ENCODE results near the gene SLC25A23. TPM values are rescaled to one million over a fixed set of nuclear protein-coding genes. Genes with fewer than 3 reads are reported as not detected.

Gene SLC25A23
- total RNA-seq, 1 donor from 2014 or later, result 41.8 TPM

DNA sequence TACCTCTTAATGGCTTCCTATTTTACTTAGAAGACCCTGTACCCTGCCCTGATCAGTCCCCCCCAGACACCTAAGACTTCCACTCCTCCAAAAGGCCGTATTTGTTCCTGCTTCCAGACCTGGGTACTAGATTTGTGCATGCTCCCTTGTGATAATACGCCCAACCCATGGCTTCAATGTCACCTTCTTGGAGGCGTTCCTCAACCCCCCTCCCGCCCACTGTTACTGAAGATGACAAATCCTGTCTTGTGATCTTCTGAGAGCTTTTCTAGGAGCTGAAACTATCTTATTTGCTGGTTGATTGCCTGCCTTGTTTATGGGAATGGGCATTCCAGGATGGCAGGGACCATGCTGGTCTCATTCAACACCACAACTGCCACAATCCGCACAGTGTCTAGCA lies 9.4 kb downstream of the SLC25A23 start:
- no peak overlapping the region for H3K27ac Mint-ChIP-seq (ENCODE audit: unreplicated experiment)
- no peaks in the 10 kb centered on the region for H3K4me1 Mint-ChIP-seq (ENCODE audit: low read depth, unreplicated experiment)
- H3K27me3 Mint-ChIP-seq (ENCODE audit: low read depth, unreplicated experiment), result no peaks in the 10 kb centered on the region
- H3K79me2 ChIP-seq (ENCODE audit: insufficient read depth, low read length), result no peaks in the 10 kb centered on the region
- H3K4me3 ChIP-seq (ENCODE audit: insufficient read depth, low read depth, low read length), result no peak overlapping the region
- peaks cover 10% of the 10 kb centered on the region for H3K9me3 Mint-ChIP-seq (ENCODE audit: unreplicated experiment)
- H3K4me1 ChIP-seq (ENCODE audit: insufficient read depth, low read length), result no peaks in the 10 kb centered on the region
- H2AFZ ChIP-seq (ENCODE audit: low read depth, low read length), result no peak overlapping the region
- H3K4me2 ChIP-seq (ENCODE audit: low read length), result no peak overlapping the region
- DNase-seq (ENCODE audit: low read depth), result no peak
- H3K4me3 Mint-ChIP-seq (ENCODE audit: unreplicated experiment), result no peak overlapping the region
- TF ChIP-seq CTCF (IDR thresholded peaks at IDR 0.05; ENCODE audit: insufficient read depth, low read depth, low read length) (no peak), EZH2 (IDR thresholded peaks at IDR 0.05; ENCODE audit: insufficient read depth, low read length) (no peak)
- H3K9ac ChIP-seq (ENCODE audit: low read length), result no peak overlapping the region
- H3K36me3 Mint-ChIP-seq (ENCODE audit: low read depth, unreplicated experiment), result peaks cover 28% of the 10 kb centered on the region
- H3K27me3 ChIP-seq (ENCODE audit: insufficient read depth, low read length), result no peaks in the 10 kb centered on the region
- H3K9me3 ChIP-seq (ENCODE audit: insufficient read depth, low read depth, low read length), result peaks cover 8% of the 10 kb centered on the region
- H4K20me1 ChIP-seq (ENCODE audit: insufficient read depth, low read length), result no peaks in the 10 kb centered on the region
- no peak for FAIRE-seq
- H3K36me3 ChIP-seq (ENCODE audit: insufficient read depth, low read length), result no peaks in the 10 kb centered on the region
- H3K27ac ChIP-seq (ENCODE audit: low read depth, low read length), result no peak overlapping the region

GRCh38 chr19:6448045-6448444 lies 11.5 kb downstream of the SLC25A23 start:
- no peak overlapping the region for H3K27ac Mint-ChIP-seq (ENCODE audit: unreplicated experiment)
- H3K9me3 ChIP-seq (ENCODE audit: insufficient read depth, low read depth, low read length), result no peaks in the 10 kb centered on the region
- no peak for DNase-seq (ENCODE audit: low read depth)
- peaks cover 5% of the 10 kb centered on the region for H3K9me3 Mint-ChIP-seq (ENCODE audit: unreplicated experiment)
- no peaks in the 10 kb centered on the region for H3K4me1 ChIP-seq (ENCODE audit: insufficient read depth, low read length)
- no peaks in the 10 kb centered on the region for H3K4me1 Mint-ChIP-seq (ENCODE audit: low read depth, unreplicated experiment)
- no peaks in the 10 kb centered on the region for H3K27me3 Mint-ChIP-seq (ENCODE audit: low read depth, unreplicated experiment)
- FAIRE-seq, result no peak
- H3K36me3 Mint-ChIP-seq (ENCODE audit: low read depth, unreplicated experiment), result peaks cover 12% of the 10 kb centered on the region
- no peak overlapping the region for H3K4me3 ChIP-seq (ENCODE audit: insufficient read depth, low read depth, low read length)
- no peaks in the 10 kb centered on the region for H4K20me1 ChIP-seq (ENCODE audit: insufficient read depth, low read length)
- no peak overlapping the region for H2AFZ ChIP-seq (ENCODE audit: low read depth, low read length)
- no peaks in the 10 kb centered on the region for H3K27me3 ChIP-seq (ENCODE audit: insufficient read depth, low read length)
- H3K4me3 Mint-ChIP-seq (ENCODE audit: unreplicated experiment), result no peak overlapping the region
- H3K36me3 ChIP-seq (ENCODE audit: insufficient read depth, low read length), result no peaks in the 10 kb centered on the region
- no peak overlapping the region for H3K27ac ChIP-seq (ENCODE audit: low read depth, low read length)
- no peaks in the 10 kb centered on the region for H3K79me2 ChIP-seq (ENCODE audit: insufficient read depth, low read length)
- H3K4me2 ChIP-seq (ENCODE audit: low read length), result no peak overlapping the region
- TF ChIP-seq CTCF (IDR thresholded peaks at IDR 0.05; ENCODE audit: insufficient read depth, low read depth, low read length) (no peak), EZH2 (IDR thresholded peaks at IDR 0.05; ENCODE audit: insufficient read depth, low read length) (no peak)
- H3K9ac ChIP-seq (ENCODE audit: low read length), result no peak overlapping the region

- no peaks in the 10 kb centered on the region for H3K4me1 Mint-ChIP-seq (ENCODE audit: low read depth, unreplicated experiment)
- no peak for FAIRE-seq
- peaks cover 2% of the 10 kb centered on the region for H3K9me3 Mint-ChIP-seq (ENCODE audit: unreplicated experiment)
- no peaks in the 10 kb centered on the region for H3K36me3 ChIP-seq (ENCODE audit: insufficient read depth, low read length)
- TF ChIP-seq EZH2 (IDR thresholded peaks at IDR 0.05; ENCODE audit: insufficient read depth, low read length), result no peak
- TF ChIP-seq CTCF (IDR thresholded peaks at IDR 0.05; ENCODE audit: insufficient read depth, low read depth, low read length), result no peak
- no peaks in the 10 kb centered on the region for H3K9me3 ChIP-seq (ENCODE audit: insufficient read depth, low read depth, low read length)
- H4K20me1 ChIP-seq (ENCODE audit: insufficient read depth, low read length), result no peaks in the 10 kb centered on the region
- no peak for DNase-seq (ENCODE audit: low read depth)
- H3K27ac ChIP-seq (ENCODE audit: low read depth, low read length), result no peak overlapping the region
- no peak overlapping the region for H3K4me3 ChIP-seq (ENCODE audit: insufficient read depth, low read depth, low read length)
- H3K4me1 ChIP-seq (ENCODE audit: insufficient read depth, low read length), result no peaks in the 10 kb centered on the region
- no peaks in the 10 kb centered on the region for H3K27me3 ChIP-seq (ENCODE audit: insufficient read depth, low read length)
- peaks cover 11% of the 10 kb centered on the region for H3K36me3 Mint-ChIP-seq (ENCODE audit: low read depth, unreplicated experiment)
- H2AFZ ChIP-seq (ENCODE audit: low read depth, low read length), result no peak overlapping the region
- no peaks in the 10 kb centered on the region for H3K79me2 ChIP-seq (ENCODE audit: insufficient read depth, low read length)
- no peak overlapping the region for H3K4me3 Mint-ChIP-seq (ENCODE audit: unreplicated experiment)
- H3K27me3 Mint-ChIP-seq (ENCODE audit: low read depth, unreplicated experiment), result no peaks in the 10 kb centered on the region
- no peak overlapping the region for H3K27ac Mint-ChIP-seq (ENCODE audit: unreplicated experiment)
- H3K4me2 ChIP-seq (ENCODE audit: low read length), result no peak overlapping the region
- no peak overlapping the region for H3K9ac ChIP-seq (ENCODE audit: low read length)
Measured at GRCh38 chr19:6446452-6446851, 13.1 kb downstream of the SLC25A23 start.

Measured in astrocyte (in vitro differentiated cells and primary cell).